Ishikawa (cell line): Measurements from ENCODE around the gene PDK3.

Experiments
- CEBPB ChIP-seq: IDR thresholded peaks from 2 replicates; pipeline ENCODE4 v1.6.1; 2012
- EP300 ChIP-seq: IDR thresholded peaks from 2 replicates; pipeline ENCODE4 v1.6.1; 2012; ENCODE audit warnings: borderline replicate concordance
- NFIC ChIP-seq: IDR thresholded peaks from 2 replicates; pipeline ENCODE4 v1.6.1; 2012
- RAD21 ChIP-seq: IDR thresholded peaks from 2 replicates; pipeline ENCODE4 v1.6.1; 2012; ENCODE audit warnings: low read depth
- TAF1 ChIP-seq: IDR thresholded peaks from 2 replicates; pipeline ENCODE4 v1.6.1; 2012; ENCODE audit warnings: low read depth, mild to moderate bottlenecking
- TEAD4 ChIP-seq: IDR thresholded peaks from 2 replicates; pipeline ENCODE4 v1.6.1; 2012
- TF ChIP-seq, protein P1 (sequence below): IDR thresholded peaks from 2 replicates; pipeline ENCODE4 v1.6.1; 2012
- TF ChIP-seq, protein P2 (sequence below): IDR thresholded peaks from 2 replicates; pipeline ENCODE4 v1.6.1; 2012; ENCODE audit warnings: low read depth, mild to moderate bottlenecking

DNA sequence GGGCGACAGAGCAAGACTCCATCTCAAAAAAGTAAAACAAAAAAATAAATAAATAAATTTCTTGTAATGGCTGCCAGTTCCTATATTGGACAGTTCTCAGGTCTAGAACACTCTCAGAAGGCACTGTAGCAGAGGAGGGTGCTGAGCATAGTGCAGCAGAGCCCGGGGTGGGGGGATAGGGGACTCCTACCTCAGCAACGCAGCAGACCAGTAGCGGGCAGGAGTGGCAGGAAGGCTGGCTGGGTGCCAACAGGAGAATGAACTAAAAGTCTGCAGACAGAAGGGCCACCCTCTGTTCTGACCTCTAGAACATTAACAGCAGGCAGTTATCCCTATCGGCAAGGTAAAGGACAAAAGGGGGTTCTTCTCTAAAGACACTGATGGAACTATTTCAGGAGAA lies 20.2 kb downstream of the PDK3 start:
- TF ChIP-seq CEBPB (no peak), EP300 (no peak), TEAD4 (no peak), RAD21 (no peak), NFIC (no peak), TAF1 (no peak)
- TF ChIP-seq, protein P1, sequence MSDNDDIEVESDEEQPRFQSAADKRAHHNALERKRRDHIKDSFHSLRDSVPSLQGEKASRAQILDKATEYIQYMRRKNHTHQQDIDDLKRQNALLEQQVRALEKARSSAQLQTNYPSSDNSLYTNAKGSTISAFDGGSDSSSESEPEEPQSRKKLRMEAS: no peak
- TF ChIP-seq, protein P2, sequence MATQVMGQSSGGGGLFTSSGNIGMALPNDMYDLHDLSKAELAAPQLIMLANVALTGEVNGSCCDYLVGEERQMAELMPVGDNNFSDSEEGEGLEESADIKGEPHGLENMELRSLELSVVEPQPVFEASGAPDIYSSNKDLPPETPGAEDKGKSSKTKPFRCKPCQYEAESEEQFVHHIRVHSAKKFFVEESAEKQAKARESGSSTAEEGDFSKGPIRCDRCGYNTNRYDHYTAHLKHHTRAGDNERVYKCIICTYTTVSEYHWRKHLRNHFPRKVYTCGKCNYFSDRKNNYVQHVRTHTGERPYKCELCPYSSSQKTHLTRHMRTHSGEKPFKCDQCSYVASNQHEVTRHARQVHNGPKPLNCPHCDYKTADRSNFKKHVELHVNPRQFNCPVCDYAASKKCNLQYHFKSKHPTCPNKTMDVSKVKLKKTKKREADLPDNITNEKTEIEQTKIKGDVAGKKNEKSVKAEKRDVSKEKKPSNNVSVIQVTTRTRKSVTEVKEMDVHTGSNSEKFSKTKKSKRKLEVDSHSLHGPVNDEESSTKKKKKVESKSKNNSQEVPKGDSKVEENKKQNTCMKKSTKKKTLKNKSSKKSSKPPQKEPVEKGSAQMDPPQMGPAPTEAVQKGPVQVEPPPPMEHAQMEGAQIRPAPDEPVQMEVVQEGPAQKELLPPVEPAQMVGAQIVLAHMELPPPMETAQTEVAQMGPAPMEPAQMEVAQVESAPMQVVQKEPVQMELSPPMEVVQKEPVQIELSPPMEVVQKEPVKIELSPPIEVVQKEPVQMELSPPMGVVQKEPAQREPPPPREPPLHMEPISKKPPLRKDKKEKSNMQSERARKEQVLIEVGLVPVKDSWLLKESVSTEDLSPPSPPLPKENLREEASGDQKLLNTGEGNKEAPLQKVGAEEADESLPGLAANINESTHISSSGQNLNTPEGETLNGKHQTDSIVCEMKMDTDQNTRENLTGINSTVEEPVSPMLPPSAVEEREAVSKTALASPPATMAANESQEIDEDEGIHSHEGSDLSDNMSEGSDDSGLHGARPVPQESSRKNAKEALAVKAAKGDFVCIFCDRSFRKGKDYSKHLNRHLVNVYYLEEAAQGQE: no peak
